SK-N-SH treated with all-trans-retinoic acid at 6 μM for 48 hours (cell line): ENCODE data around the gene NBAS.

Experiments used
- ATAC-seq: fragments of 200-7000 bp; cut with Tn5 transposase; 3 replicates; pipeline ENCODE4 v1.9.1; 2020; ENCODE audit warnings: mild to moderate bottlenecking, moderate library complexity
- BACH2 ChIP-seq: fragments of 250-450 bp; sonication (Bioruptor Pico); IDR thresholded peaks from 2 replicates; pipeline ENCODE4 v1.9.0; 2021; ENCODE audit warnings: mild to moderate bottlenecking, borderline replicate concordance
- CSDC2 ChIP-seq: fragments of 250-450 bp; sonication (Bioruptor Pico); IDR thresholded peaks from 2 replicates; pipeline ENCODE4 v1.5.0; 2020; ENCODE audit warnings: mild to moderate bottlenecking, moderate library complexity
- ESRRG ChIP-seq: fragments of 250-450 bp; sonication (Bioruptor Pico); IDR thresholded peaks from 2 replicates; pipeline ENCODE4 v1.6.1; 2021; ENCODE audit warnings: mild to moderate bottlenecking
- GLIS3 ChIP-seq: fragments of 250-450 bp; sonication (Bioruptor Pico); IDR thresholded peaks from 2 replicates; pipeline ENCODE4 v1.5.0; 2020; ENCODE audit warnings: mild to moderate bottlenecking, moderate library complexity
- ISL1 ChIP-seq: fragments of 250-450 bp; sonication (Bioruptor Pico); IDR thresholded peaks from 2 replicates; pipeline ENCODE4 v2.1.2; 2022; ENCODE audit warnings: mild to moderate bottlenecking, moderate library complexity
- OSR1 ChIP-seq: fragments of 250-450 bp; sonication (Bioruptor Pico); IDR thresholded peaks from 2 replicates; pipeline ENCODE4 v1.8.0; 2022; ENCODE audit warnings: moderate library complexity, mild to moderate bottlenecking, inconsistent platforms
- PPARA ChIP-seq: fragments of 250-450 bp; sonication (Bioruptor Pico); IDR thresholded peaks from 2 replicates; pipeline ENCODE4 v1.5.0; 2020; ENCODE audit warnings: mild to moderate bottlenecking, borderline replicate concordance
- RARB ChIP-seq: fragments of 250-450 bp; sonication (Bioruptor Pico); IDR thresholded peaks from 2 replicates; pipeline ENCODE4 v1.8.0; 2021; ENCODE audit warnings: mild to moderate bottlenecking, moderate library complexity
- SNAI2 ChIP-seq: fragments of 250-450 bp; sonication (Bioruptor Pico); IDR thresholded peaks from 2 replicates; pipeline ENCODE4 v1.5.0; 2020; ENCODE audit warnings: mild to moderate bottlenecking, moderate library complexity
- TCF4 ChIP-seq: fragments of 250-450 bp; sonication (Bioruptor Pico); IDR thresholded peaks from 2 replicates; pipeline ENCODE4 v1.8.0; 2021; ENCODE audit warnings: mild to moderate bottlenecking, moderate library complexity, borderline replicate concordance
- ZC3H10 ChIP-seq: fragments of 250-450 bp; sonication (Bioruptor Pico); IDR thresholded peaks from 2 replicates; pipeline ENCODE4 v1.5.1; 2021; ENCODE audit warnings: mild to moderate bottlenecking, moderate library complexity
- ZFP3 ChIP-seq: fragments of 250-450 bp; sonication (Bioruptor Pico); IDR thresholded peaks from 2 replicates; pipeline ENCODE4 v1.5.0; 2020; ENCODE audit warnings: mild to moderate bottlenecking, moderate library complexity
- ZNF565 ChIP-seq: fragments of 450-650 bp; formaldehyde crosslinking; conservative IDR thresholded peaks from 2 replicates; pipeline ENCODE4 v1.5.0; 2020; ENCODE audit warnings: low read depth, mild to moderate bottlenecking, moderate library complexity
- ZNF70 ChIP-seq: fragments of 450-650 bp; formaldehyde crosslinking; IDR thresholded peaks from 2 replicates; pipeline ENCODE4 v1.5.0; 2020; ENCODE audit warnings: mild to moderate bottlenecking, moderate library complexity
- ZNF8 ChIP-seq: fragments of 450-650 bp; formaldehyde crosslinking; IDR thresholded peaks from 2 replicates; pipeline ENCODE4 v1.5.0; 2020; ENCODE audit warnings: mild to moderate bottlenecking, moderate library complexity
- TF ChIP-seq, protein P1 (sequence below): fragments of 250-450 bp; sonication (Bioruptor Pico); IDR thresholded peaks from 2 replicates; pipeline ENCODE4 v1.5.1; 2021; ENCODE audit warnings: mild to moderate bottlenecking, moderate library complexity
- TF ChIP-seq, protein P2 (sequence below): fragments of 250-450 bp; sonication (Bioruptor Pico); IDR thresholded peaks from 2 replicates; pipeline ENCODE4 v1.5.0; 2020; ENCODE audit warnings: mild to moderate bottlenecking, moderate library complexity
- TF ChIP-seq, protein P3 (sequence below): fragments of 250-450 bp; sonication (Bioruptor Pico); IDR thresholded peaks from 2 replicates; pipeline ENCODE4 v1.5.1; 2020; ENCODE audit warnings: low read depth, mild to moderate bottlenecking, moderate library complexity
- TF ChIP-seq, protein P4 (sequence below): fragments of 250-450 bp; sonication (Bioruptor Pico); IDR thresholded peaks from 2 replicates; pipeline ENCODE4 v1.8.0; 2020; ENCODE audit warnings: mild to moderate bottlenecking, moderate library complexity, borderline replicate concordance
- TF ChIP-seq, protein P5 (sequence below): fragments of 250-450 bp; sonication (Bioruptor Pico); IDR thresholded peaks from 2 replicates; pipeline ENCODE4 v1.8.0; 2021; ENCODE audit warnings: low read depth, mild to moderate bottlenecking, moderate library complexity, borderline replicate concordance

Gene NBAS

DNA sequence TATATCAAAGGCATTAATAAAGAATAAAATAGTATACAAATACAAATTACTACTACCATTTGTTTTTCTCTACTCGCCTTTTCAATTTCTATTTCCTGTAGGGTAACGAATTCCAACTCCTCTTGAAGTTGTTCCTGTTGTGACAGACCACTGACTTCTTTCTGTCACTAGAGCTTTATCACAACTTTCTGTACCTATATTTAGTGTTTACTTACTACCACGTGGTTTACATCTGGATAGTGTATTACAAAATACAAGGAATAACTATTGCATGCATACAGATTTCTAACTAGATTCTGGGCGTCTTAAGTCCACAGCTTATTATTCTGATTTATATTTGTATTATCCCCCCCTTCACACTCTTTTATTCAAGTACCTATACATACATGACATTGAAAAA lies 22.3 kb downstream of the NBAS start:
- TF ChIP-seq, protein P1, sequence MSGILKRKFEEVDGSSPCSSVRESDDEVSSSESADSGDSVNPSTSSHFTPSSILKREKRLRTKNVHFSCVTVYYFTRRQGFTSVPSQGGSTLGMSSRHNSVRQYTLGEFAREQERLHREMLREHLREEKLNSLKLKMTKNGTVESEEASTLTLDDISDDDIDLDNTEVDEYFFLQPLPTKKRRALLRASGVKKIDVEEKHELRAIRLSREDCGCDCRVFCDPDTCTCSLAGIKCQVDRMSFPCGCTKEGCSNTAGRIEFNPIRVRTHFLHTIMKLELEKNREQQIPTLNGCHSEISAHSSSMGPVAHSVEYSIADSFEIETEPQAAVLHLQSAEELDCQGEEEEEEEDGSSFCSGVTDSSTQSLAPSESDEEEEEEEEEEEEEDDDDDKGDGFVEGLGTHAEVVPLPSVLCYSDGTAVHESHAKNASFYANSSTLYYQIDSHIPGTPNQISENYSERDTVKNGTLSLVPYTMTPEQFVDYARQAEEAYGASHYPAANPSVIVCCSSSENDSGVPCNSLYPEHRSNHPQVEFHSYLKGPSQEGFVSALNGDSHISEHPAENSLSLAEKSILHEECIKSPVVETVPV (CRISPR knock-in tag) = no peak
- no peak for TF ChIP-seq TCF4 (CRISPR knock-in tag)
- no peak for TF ChIP-seq CSDC2 (CRISPR knock-in tag)
- no peak for TF ChIP-seq ZNF70 (CRISPR knock-in tag)
- TF ChIP-seq, protein P2, sequence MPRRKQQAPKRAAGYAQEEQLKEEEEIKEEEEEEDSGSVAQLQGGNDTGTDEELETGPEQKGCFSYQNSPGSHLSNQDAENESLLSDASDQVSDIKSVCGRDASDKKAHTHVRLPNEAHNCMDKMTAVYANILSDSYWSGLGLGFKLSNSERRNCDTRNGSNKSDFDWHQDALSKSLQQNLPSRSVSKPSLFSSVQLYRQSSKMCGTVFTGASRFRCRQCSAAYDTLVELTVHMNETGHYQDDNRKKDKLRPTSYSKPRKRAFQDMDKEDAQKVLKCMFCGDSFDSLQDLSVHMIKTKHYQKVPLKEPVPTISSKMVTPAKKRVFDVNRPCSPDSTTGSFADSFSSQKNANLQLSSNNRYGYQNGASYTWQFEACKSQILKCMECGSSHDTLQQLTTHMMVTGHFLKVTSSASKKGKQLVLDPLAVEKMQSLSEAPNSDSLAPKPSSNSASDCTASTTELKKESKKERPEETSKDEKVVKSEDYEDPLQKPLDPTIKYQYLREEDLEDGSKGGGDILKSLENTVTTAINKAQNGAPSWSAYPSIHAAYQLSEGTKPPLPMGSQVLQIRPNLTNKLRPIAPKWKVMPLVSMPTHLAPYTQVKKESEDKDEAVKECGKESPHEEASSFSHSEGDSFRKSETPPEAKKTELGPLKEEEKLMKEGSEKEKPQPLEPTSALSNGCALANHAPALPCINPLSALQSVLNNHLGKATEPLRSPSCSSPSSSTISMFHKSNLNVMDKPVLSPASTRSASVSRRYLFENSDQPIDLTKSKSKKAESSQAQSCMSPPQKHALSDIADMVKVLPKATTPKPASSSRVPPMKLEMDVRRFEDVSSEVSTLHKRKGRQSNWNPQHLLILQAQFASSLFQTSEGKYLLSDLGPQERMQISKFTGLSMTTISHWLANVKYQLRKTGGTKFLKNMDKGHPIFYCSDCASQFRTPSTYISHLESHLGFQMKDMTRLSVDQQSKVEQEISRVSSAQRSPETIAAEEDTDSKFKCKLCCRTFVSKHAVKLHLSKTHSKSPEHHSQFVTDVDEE (CRISPR knock-in tag) = no peak
- no peak for TF ChIP-seq SNAI2
- TF ChIP-seq ZC3H10 (CRISPR knock-in tag) = no peak
- TF ChIP-seq, protein P3, sequence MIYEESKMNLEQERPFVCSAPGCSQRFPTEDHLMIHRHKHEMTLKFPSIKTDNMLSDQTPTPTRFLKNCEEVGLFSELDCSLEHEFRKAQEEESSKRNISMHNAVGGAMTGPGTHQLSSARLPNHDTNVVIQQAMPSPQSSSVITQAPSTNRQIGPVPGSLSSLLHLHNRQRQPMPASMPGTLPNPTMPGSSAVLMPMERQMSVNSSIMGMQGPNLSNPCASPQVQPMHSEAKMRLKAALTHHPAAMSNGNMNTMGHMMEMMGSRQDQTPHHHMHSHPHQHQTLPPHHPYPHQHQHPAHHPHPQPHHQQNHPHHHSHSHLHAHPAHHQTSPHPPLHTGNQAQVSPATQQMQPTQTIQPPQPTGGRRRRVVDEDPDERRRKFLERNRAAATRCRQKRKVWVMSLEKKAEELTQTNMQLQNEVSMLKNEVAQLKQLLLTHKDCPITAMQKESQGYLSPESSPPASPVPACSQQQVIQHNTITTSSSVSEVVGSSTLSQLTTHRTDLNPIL (CRISPR knock-in tag) = no peak
- TF ChIP-seq, protein P4, sequence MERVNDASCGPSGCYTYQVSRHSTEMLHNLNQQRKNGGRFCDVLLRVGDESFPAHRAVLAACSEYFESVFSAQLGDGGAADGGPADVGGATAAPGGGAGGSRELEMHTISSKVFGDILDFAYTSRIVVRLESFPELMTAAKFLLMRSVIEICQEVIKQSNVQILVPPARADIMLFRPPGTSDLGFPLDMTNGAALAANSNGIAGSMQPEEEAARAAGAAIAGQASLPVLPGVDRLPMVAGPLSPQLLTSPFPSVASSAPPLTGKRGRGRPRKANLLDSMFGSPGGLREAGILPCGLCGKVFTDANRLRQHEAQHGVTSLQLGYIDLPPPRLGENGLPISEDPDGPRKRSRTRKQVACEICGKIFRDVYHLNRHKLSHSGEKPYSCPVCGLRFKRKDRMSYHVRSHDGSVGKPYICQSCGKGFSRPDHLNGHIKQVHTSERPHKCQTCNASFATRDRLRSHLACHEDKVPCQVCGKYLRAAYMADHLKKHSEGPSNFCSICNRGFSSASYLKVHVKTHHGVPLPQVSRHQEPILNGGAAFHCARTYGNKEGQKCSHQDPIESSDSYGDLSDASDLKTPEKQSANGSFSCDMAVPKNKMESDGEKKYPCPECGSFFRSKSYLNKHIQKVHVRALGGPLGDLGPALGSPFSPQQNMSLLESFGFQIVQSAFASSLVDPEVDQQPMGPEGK (CRISPR knock-in tag) = no peak
- TF ChIP-seq, protein P5, sequence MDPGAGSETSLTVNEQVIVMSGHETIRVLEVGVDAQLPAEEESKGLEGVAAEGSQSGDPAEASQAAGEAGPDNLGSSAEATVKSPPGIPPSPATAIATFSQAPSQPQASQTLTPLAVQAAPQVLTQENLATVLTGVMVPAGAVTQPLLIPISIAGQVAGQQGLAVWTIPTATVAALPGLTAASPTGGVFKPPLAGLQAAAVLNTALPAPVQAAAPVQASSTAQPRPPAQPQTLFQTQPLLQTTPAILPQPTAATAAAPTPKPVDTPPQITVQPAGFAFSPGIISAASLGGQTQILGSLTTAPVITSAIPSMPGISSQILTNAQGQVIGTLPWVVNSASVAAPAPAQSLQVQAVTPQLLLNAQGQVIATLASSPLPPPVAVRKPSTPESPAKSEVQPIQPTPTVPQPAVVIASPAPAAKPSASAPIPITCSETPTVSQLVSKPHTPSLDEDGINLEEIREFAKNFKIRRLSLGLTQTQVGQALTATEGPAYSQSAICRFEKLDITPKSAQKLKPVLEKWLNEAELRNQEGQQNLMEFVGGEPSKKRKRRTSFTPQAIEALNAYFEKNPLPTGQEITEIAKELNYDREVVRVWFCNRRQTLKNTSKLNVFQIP = no peak
- TF ChIP-seq ZNF565 (CRISPR knock-in tag) = no peak
- TF ChIP-seq ISL1 (CRISPR knock-in tag) = no peak
- no peak for TF ChIP-seq ESRRG (CRISPR knock-in tag)
- no peak for TF ChIP-seq PPARA (CRISPR knock-in tag)
- no peak for TF ChIP-seq RARB
- TF ChIP-seq GLIS3 (CRISPR knock-in tag) = no peak
- TF ChIP-seq OSR1 = no peak
- no peak for TF ChIP-seq ZNF8 (CRISPR knock-in tag)
- TF ChIP-seq ZFP3 (CRISPR knock-in tag) = no peak
- no peak for ATAC-seq

DNA sequence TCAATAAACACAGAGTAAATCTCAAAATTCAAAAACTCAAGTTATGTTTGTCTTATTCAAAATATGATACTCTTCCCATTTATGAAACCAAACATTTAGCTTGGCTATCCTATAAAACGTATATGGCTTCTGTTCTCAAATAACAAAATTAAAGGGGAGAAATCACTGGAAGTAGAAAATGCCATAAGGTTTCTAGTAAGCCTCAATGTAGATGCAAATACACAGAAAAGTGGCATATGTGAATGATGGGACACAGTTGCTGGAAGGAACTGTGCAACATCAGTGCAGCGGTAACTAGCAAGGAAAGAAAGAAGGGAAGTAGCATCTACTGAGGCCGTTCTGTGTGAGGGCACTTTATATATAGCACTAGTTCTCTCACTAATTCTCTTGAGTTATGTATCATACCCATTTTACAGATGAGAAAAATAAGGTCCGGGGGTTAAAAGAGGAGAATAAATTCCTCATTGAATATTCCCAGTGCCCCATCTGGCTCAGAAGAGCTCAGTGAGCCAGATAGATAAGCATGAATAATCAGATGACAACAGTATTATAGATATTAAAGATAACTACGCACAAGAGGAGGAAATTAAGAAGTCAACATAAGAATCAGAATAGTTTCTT lies 27.2 kb downstream of the NBAS start:
- TF ChIP-seq BACH2 (no peak), ZNF565 (CRISPR knock-in tag) (no peak), ZC3H10 (CRISPR knock-in tag) (no peak), ZFP3 (CRISPR knock-in tag) (no peak), ESRRG (CRISPR knock-in tag) (no peak), ZNF8 (CRISPR knock-in tag) (no peak), RARB (no peak)
- TF ChIP-seq, protein P1 (CRISPR knock-in tag) = no peak
- TF ChIP-seq, protein P4 (CRISPR knock-in tag) = no peak

More for the DNA sequence above, 27.2 kb downstream of the NBAS start:
- ATAC-seq = no peak
